ENCODE data around the gene TBX6. TPM values are rescaled to one million over a fixed set of nuclear protein-coding genes. Genes with fewer than 3 reads are reported as not detected.

Gene TBX6
- total RNA-seq, 1 experiment from 2014 or later = 1.6 TPM

GRCh38 chr16:30065102-30065942 lies 26.4 kb downstream of the TBX6 start, which contains the start of gene ALDOA:
TSS of gene ALDOA (plus strand) at chr16:30065760. CDS start at chr16:30066898, 1,138 bp downstream.
- no peak within 1 kb of the TSS for H4K5ac ChIP-seq (ENCODE audit: insufficient read length, low read depth, low read length)
- Mint-ChIP-seq H3K27ac (peak within 1 kb of the TSS; percentile 98 to 99 (median 99)), H3K36me3 (ENCODE audit: insufficient read depth in 1 of 3, low read depth in 3 of 3) (peaks cover 35 to 45% (median 37%) of the 10 kb centered on the region in 3 experiments), H3K9me3 (no peaks in the 10 kb centered on the region; a peak in 1 of 5 replicates), H3K4me1 (peaks cover 25 to 39% of the 10 kb centered on the region in 2 experiments), H3K4me3 (peak within 1 kb of the TSS; percentile 88 to 94), H3K27me3 (ENCODE audit: low read depth) (no peaks in the 10 kb centered on the region; the same call in 1 of the 2 replicates)
- DNase-seq = peak; percentile 95
- no peaks in the 10 kb centered on the region for H3K9me3 ChIP-seq (ENCODE audit: control insufficient read depth, low read depth, low read length)
- no peaks in the 10 kb centered on the region; the same call in 1 of the 2 replicates for H3K4me1 ChIP-seq (ENCODE audit: insufficient read depth, low read length)
- H3K79me1 ChIP-seq (ENCODE audit: insufficient read depth, low read depth, low read length, poor library complexity, severe bottlenecking) = peaks cover 7% of the 10 kb centered on the region
- WGBS (ENCODE audit: extremely low coverage, insufficient read length, low lambda C conversion rate) = no CpG with 5 or more reads among the region's 99 CpGs
- no peaks in the 10 kb centered on the region for H3K27me3 ChIP-seq (ENCODE audit: insufficient read depth, low read length)
- peak within 1 kb of the TSS; percentile 89 for H3K4me2 ChIP-seq (ENCODE audit: insufficient read depth, insufficient read length, low read length)
- no peak within 1 kb of the TSS for H2BK15ac ChIP-seq (ENCODE audit: low read depth, low read length)
- peaks cover 17% of the 10 kb centered on the region for H3K23me2 ChIP-seq (ENCODE audit: insufficient read length, low read depth, low read length, poor library complexity, severe bottlenecking)
- peak within 1 kb of the TSS; percentile 57 for H3K27ac ChIP-seq (ENCODE audit: insufficient read length, low read depth, low read length)
- no peak within 1 kb of the TSS for H3K23ac ChIP-seq (ENCODE audit: insufficient read length, low read depth, low read length)
- H2BK20ac ChIP-seq (ENCODE audit: low read depth, low read length, poor library complexity, severe bottlenecking) = no peak within 1 kb of the TSS
- H3K18ac ChIP-seq (ENCODE audit: insufficient read length, low read depth, low read length) = peak within 1 kb of the TSS; percentile 80
- no peak within 1 kb of the TSS for H4K8ac ChIP-seq (replicated peaks; ENCODE audit: insufficient read length, low read depth, low read length)
- no peak within 1 kb of the TSS for H3K4ac ChIP-seq (ENCODE audit: low read depth, low read length)
- H2BK120ac ChIP-seq (ENCODE audit: low read depth, low read length, poor library complexity, severe bottlenecking) = no peak within 1 kb of the TSS
- H2BK5ac ChIP-seq (ENCODE audit: insufficient read length, low read length) = no peak within 1 kb of the TSS
- H3K56ac ChIP-seq (ENCODE audit: insufficient read length, low read depth, low read length) = no peak within 1 kb of the TSS
- H2AK5ac ChIP-seq (ENCODE audit: insufficient read length, low read length) = no peak within 1 kb of the TSS
- peak within 1 kb of the TSS; percentile 88 for H3K14ac ChIP-seq (ENCODE audit: insufficient read depth, low read length)
- H3T11ph ChIP-seq (ENCODE audit: low read length) = no peak within 1 kb of the TSS
- no peaks in the 10 kb centered on the region for H4K20me1 ChIP-seq (ENCODE audit: control insufficient read depth, insufficient read depth, insufficient read length)
- TF ChIP-seq CTCF (conservative IDR thresholded peaks at IDR 0.05) = no peak
- H2AFZ ChIP-seq (ENCODE audit: low read length) = no peak within 1 kb of the TSS
- H3K79me2 ChIP-seq (ENCODE audit: insufficient read depth, low read length) = peaks cover 12% of the 10 kb centered on the region; the same call in 1 of the 2 replicates
- no peak within 1 kb of the TSS for H4K91ac ChIP-seq (ENCODE audit: insufficient read length, low read depth, low read length)
- H3K9ac ChIP-seq (ENCODE audit: extremely low read depth, insufficient read length, low read length) = peak within 1 kb of the TSS; percentile 81
- H2BK12ac ChIP-seq (ENCODE audit: insufficient read length, low read depth, low read length) = no peak within 1 kb of the TSS

Measured in H9 (cell line).